HepG2 (cell line): ENCODE measurements around the gene SLC35F3. TPM values are rescaled to one million over a fixed set of nuclear protein-coding genes. Genes with fewer than 3 reads are reported as not detected.

ENCODE experiments used
- ATAC-seq: fragments of 200-7000 bp; cut with Tn5 transposase; 3 replicates; pipeline ENCODE4 v1.9.1; 2020; ENCODE audit warnings: mild to moderate bottlenecking, moderate library complexity
- BruUV-seq: library from RNA; stranded (reverse); fragments of 400-500 nt; replicated peaks from 2 replicates; lab custom pipeline; 2021; lab: Mats Ljungman, UMichigan
- CTCF ChIA-PET: fragments of 300-600 bp; formaldehyde crosslinking; extraction: SDS; loops from one replicate; lab custom pipeline; 2021; ENCODE audit warnings: low total read pairs, inconsistent platforms, low intra/inter-chr PET ratio; lab: Yijun Ruan, JAX
- POLR2A ChIA-PET: fragments of 350-600 bp; sonication (Branson Sonifier 250); formaldehyde crosslinking; loops from one replicate; lab custom pipeline; 2020; ENCODE audit warnings: antibody characterized with exemption, inconsistent platforms; lab: Yijun Ruan, JAX
- DNase-seq: peaks from one replicate; pipeline ENCODE4 v3.0.0-alpha.2; 2015; ENCODE audit warnings: low spot score
- FAIRE-seq: peaks from 3 replicates; lab custom pipeline; 2011; peaks lifted over from hg19 to GRCh38; lab: Jason Lieb, UNC
- H2AFZ ChIP-seq: one replicate; pipeline ENCODE4 v1.6.1; 2011; ENCODE audit warnings: low read length, inconsistent platforms
- H3K27ac ChIP-seq: fragments of 300-600 bp; 3 replicates; pipeline ENCODE4 v1.8.0; 2011; ENCODE audit warnings: mixed run types, mild to moderate bottlenecking, mixed read lengths, low read length, inconsistent platforms; ENCODE audit not compliant: insufficient read depth; ENCODE audit errors: extremely low read length
- H3K27me3 ChIP-seq, 2 experiments: fragments of 200-600 bp in 1 of 2; 2 replicates in 1 of 2; 3 replicates in 1 of 2; pipeline versions ENCODE4 v1.6.0 to v1.8.0; 2011; ENCODE audit warnings: low read length in 2 of 2, mild to moderate bottlenecking in 2 of 2, moderate library complexity in 2 of 2, inconsistent platforms in 1 of 2; ENCODE audit not compliant: insufficient read depth in 2 of 2, control insufficient read depth in 1 of 2
- H3K36me3 ChIP-seq, 2 experiments: fragments of 200-600 bp in 1 of 2; replicated peaks in 1 of 2; 2 replicates in 1 of 2; 3 replicates in 1 of 2; pipeline versions ENCODE4 v1.5.1 to v1.8.0; 2011; ENCODE audit warnings: low read length in 2 of 2, inconsistent platforms in 1 of 2; ENCODE audit not compliant: insufficient read depth in 2 of 2, control insufficient read depth in 1 of 2
- H3K4me1 ChIP-seq: 2 replicates; pipeline ENCODE4 v1.5.1; 2012; ENCODE audit warnings: low read length, inconsistent platforms; ENCODE audit not compliant: insufficient read depth
- H3K4me2 ChIP-seq: 2 replicates; pipeline ENCODE4 v1.6.0; 2011; ENCODE audit warnings: low read depth, low read length, inconsistent platforms
- H3K4me3 ChIP-seq, 3 experiments: fragments of 200-600 bp in 1 of 3; sonication (generic), shearing (Covaris generic) in 1 of 3; replicated peaks in 1 of 3; 2 replicates each; pipeline ENCODE4 v1.5.1; 2011 to 2016; ENCODE audit warnings: low read length in 3 of 3, inconsistent platforms in 2 of 3, low read depth in 2 of 3, mild to moderate bottlenecking in 2 of 3, control low read depth in 1 of 3, mixed read lengths in 1 of 3; ENCODE audit not compliant: insufficient read depth in 1 of 3
- H3K79me2 ChIP-seq: one replicate; pipeline ENCODE4 v1.6.1; 2011; ENCODE audit warnings: low read length, inconsistent platforms; ENCODE audit not compliant: insufficient read depth
- H3K9ac ChIP-seq: 2 replicates; pipeline ENCODE4 v1.6.0; 2011; ENCODE audit warnings: mild to moderate bottlenecking, low read depth, low read length, inconsistent platforms; ENCODE audit not compliant: insufficient read depth
- H3K9me3 ChIP-seq: 2 replicates; pipeline ENCODE4 v1.5.1; 2012; ENCODE audit warnings: mild to moderate bottlenecking, low read length
- H4K20me1 ChIP-seq: 2 replicates; pipeline ENCODE4 v1.6.0; 2011; ENCODE audit warnings: inconsistent platforms, mild to moderate bottlenecking, low read length, moderate library complexity; ENCODE audit not compliant: insufficient read depth
- ERF ChIP-seq: IDR thresholded peaks from 2 replicates; pipeline ENCODE4 v1.6.1; 2018; ENCODE audit warnings: missing biosample characterization, missing genetic modification reagents
- GATAD2A ChIP-seq: IDR thresholded peaks from 2 replicates; pipeline ENCODE4 v1.6.1; 2016
- ZBTB7B ChIP-seq: sonication (generic); formaldehyde crosslinking; IDR thresholded peaks from 2 replicates; pipeline ENCODE4 v1.4.0; 2020; ENCODE audit warnings: missing genetic modification reagents
- ZEB1 ChIP-seq: IDR thresholded peaks from 2 replicates; pipeline ENCODE4 v1.6.1; 2012; ENCODE audit warnings: mild to moderate bottlenecking, low read depth, inconsistent platforms; ENCODE audit not compliant: insufficient replicate concordance
- ZNF274 ChIP-seq: sonication (generic); formaldehyde crosslinking; IDR thresholded peaks from 2 replicates; pipeline ENCODE4 v1.5.1; 2020; ENCODE audit warnings: mild to moderate bottlenecking, missing genetic modification reagents
- ZNF749 ChIP-seq: sonication (generic); formaldehyde crosslinking; IDR thresholded peaks from 2 replicates; pipeline ENCODE4 v1.8.0; 2022; ENCODE audit warnings: mild to moderate bottlenecking, missing genetic modification reagents, moderate library complexity, borderline replicate concordance
- WGBS: methylation state at CpG from one replicate; pipeline ENCODE4 v1.1.6; 2017; ENCODE audit warnings: low lambda C conversion rate; 5-methylcytosine and 5-hydroxymethylcytosine counted together
- in situ Hi-C: cut with HindIII; loops from 2 replicates; pipeline ENCODE4 v1.10.0; 2017; ENCODE audit warnings: low pct_unique_long_range_greater_than_20kb; ENCODE audit not compliant: extremely low pct_ligation_motif_present
- intact Hi-C: fragments of 100-400 bp; cut with micrococcal nuclease; formaldehyde crosslinking; loops from one replicate; pipeline ENCODE4 v1.10.0; 2022; ENCODE audit not compliant: unreplicated experiment
- polyA plus RNA-seq, 8 experiments: library from polyadenylated mRNA; depleted of rRNA in 3 of 8; stranded (reverse) in 7 of 8; unstranded in 1 of 8; fragments of >200 nt; fragmentation: Illumina TruSeq in 4 of 8; extraction: Trizol in 4 of 8; gene quantifications; 2 replicates each; pipeline versions ENCODE4 v1.2.1 to v1.2.3, GENCODE V29; 2011 to 2016; ENCODE audit warnings: low read depth in 4 of 8, missing spikeins in 1 of 8, mixed read lengths in 1 of 8; ENCODE audit not compliant: insufficient read depth in 1 of 8
- total RNA-seq, 5 experiments: library from RNA; depleted of rRNA; stranded (reverse); fragments of >200 nt; fragmentation: Illumina TruSeq; extraction: Trizol; gene quantifications; 2 replicates each; pipeline ENCODE4 v1.2.3, GENCODE V29; 2016; ENCODE audit warnings: low read depth in 1 of 5
- TF ChIP-seq, protein P1 (sequence below): sonication (generic); formaldehyde crosslinking; IDR thresholded peaks from 2 replicates; pipeline ENCODE4 v1.4.0; 2020; ENCODE audit warnings: missing genetic modification reagents
- TF ChIP-seq, protein P2 (sequence below): sonication (generic); formaldehyde crosslinking; IDR thresholded peaks from 2 replicates; pipeline ENCODE4 v1.4.0; 2020; ENCODE audit warnings: missing genetic modification reagents
- TF ChIP-seq, protein P3 (sequence below): sonication (generic); formaldehyde crosslinking; IDR thresholded peaks from 2 replicates; pipeline ENCODE4 v1.5.0; 2020; ENCODE audit warnings: missing genetic modification reagents

SLC35F3 gene
- total and polyA plus RNA-seq, 2 of the 13 experiments (the other 11 are each of a cell fraction or from before 2014, with no cell fraction given) = not detected

DNA sequence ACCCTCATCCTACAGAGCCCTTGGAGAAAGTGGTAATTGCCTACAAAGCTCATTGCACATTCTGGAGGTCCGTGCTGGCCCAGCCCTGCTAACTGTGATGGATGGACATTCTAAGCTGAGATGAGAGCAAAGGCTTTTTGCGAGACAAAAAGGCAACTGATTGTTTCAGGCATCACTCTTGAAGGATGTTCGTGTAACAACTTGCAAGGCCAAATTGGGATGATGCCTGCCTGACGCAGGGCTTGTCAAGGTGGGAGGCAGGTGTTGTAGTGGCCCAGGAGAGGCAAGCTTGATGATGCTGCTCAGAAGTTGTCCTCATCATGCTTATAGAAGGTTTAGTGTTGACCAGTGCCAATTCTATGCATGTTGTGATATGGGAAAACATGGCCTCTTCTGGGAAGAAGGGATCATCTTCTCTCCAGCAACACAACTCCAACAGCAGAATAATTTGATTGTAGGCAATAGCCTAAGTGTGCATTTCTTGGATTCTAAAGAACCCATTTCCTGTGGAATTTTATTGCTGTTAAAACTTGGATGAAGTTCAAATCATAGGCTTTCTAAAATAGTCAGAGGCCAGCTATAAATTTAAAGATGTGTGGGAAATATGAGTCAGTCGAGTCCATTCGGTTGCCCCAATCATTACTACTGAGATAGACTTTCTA, 366.2 kb downstream of the SLC35F3 start:
- Histone ChIP-seq H3K36me3 (no peaks in the 10 kb centered on the region), H3K4me3 (no peak overlapping the region), H4K20me1 (no peaks in the 10 kb centered on the region)
- BruUV-seq = no TSS peak
- ATAC-seq = no peak
- CTCF ChIA-PET = no interaction called here
- TF ChIP-seq, protein P1, sequence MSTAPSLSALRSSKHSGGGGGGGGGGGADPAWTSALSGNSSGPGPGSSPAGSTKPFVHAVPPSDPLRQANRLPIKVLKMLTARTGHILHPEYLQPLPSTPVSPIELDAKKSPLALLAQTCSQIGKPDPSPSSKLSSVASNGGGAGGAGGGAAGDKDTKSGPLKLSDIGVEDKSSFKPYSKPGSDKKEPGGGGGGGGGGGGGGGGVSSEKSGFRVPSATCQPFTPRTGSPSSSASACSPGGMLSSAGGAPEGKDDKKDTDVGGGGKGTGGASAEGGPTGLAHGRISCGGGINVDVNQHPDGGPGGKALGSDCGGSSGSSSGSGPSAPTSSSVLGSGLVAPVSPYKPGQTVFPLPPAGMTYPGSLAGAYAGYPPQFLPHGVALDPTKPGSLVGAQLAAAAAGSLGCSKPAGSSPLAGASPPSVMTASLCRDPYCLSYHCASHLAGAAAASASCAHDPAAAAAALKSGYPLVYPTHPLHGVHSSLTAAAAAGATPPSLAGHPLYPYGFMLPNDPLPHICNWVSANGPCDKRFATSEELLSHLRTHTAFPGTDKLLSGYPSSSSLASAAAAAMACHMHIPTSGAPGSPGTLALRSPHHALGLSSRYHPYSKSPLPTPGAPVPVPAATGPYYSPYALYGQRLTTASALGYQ (CRISPR knock-in tag) = no peak
- TF ChIP-seq GATAD2A (CRISPR knock-in tag) (no peak), ZNF749 (CRISPR knock-in tag) (no peak), ERF (CRISPR knock-in tag) (no peak), ZEB1 (no peak), ZNF274 (CRISPR knock-in tag) (no peak), ZBTB7B (CRISPR knock-in tag) (no peak)
- TF ChIP-seq, protein P2, sequence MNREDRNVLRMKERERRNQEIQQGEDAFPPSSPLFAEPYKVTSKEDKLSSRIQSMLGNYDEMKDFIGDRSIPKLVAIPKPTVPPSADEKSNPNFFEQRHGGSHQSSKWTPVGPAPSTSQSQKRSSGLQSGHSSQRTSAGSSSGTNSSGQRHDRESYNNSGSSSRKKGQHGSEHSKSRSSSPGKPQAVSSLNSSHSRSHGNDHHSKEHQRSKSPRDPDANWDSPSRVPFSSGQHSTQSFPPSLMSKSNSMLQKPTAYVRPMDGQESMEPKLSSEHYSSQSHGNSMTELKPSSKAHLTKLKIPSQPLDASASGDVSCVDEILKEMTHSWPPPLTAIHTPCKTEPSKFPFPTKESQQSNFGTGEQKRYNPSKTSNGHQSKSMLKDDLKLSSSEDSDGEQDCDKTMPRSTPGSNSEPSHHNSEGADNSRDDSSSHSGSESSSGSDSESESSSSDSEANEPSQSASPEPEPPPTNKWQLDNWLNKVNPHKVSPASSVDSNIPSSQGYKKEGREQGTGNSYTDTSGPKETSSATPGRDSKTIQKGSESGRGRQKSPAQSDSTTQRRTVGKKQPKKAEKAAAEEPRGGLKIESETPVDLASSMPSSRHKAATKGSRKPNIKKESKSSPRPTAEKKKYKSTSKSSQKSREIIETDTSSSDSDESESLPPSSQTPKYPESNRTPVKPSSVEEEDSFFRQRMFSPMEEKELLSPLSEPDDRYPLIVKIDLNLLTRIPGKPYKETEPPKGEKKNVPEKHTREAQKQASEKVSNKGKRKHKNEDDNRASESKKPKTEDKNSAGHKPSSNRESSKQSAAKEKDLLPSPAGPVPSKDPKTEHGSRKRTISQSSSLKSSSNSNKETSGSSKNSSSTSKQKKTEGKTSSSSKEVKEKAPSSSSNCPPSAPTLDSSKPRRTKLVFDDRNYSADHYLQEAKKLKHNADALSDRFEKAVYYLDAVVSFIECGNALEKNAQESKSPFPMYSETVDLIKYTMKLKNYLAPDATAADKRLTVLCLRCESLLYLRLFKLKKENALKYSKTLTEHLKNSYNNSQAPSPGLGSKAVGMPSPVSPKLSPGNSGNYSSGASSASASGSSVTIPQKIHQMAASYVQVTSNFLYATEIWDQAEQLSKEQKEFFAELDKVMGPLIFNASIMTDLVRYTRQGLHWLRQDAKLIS (CRISPR knock-in tag) = no peak
- TF ChIP-seq, protein P3, sequence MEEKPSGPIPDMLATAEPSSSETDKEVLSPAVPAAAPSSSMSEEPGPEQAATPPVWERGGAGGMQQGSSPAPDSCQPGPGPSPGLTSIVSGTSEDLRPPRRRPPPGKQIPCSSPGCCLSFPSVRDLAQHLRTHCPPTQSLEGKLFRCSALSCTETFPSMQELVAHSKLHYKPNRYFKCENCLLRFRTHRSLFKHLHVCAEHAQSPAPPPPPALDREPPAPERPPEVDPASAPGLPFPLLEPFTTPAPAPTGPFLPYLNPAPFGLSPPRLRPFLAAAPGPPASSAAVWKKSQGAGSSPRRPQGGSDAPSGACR (CRISPR knock-in tag) = no peak
- TF ChIP-seq, all 625 proteins: peak for 0
- no peak overlapping the region for H3K27ac ChIP-seq
- no peak overlapping the region for H2AFZ ChIP-seq
- POLR2A ChIA-PET = no interaction called here
- no peaks in the 10 kb centered on the region for H3K9me3 ChIP-seq
- DNase-seq = no peak
- intact Hi-C loops = no loop called here
- H3K4me2 ChIP-seq = no peak overlapping the region
- whole genome bisulfite sequencing = 30% methylated on average over 5 of the region's 6 CpGs
- no peaks in the 10 kb centered on the region for H3K79me2 ChIP-seq
- peaks cover 8% of the 10 kb centered on the region for H3K4me1 ChIP-seq
- in situ Hi-C loops = no loop called here
- no peak overlapping the region for H3K9ac ChIP-seq
- H3K27me3 ChIP-seq = 0 out of 5 replicates have a peak, but pooled peaks cover 0 to 22% of the 10 kb centered on the region in 2 experiments
- FAIRE-seq = no peak
